SK-N-MC (cell line): ENCODE measurements around the gene POR.

Experiments
- EZH2 ChIP-seq: fragments of 200-600 bp; sonication (generic); IDR thresholded peaks from one replicate; pipeline ENCODE4 v1.6.1; 2017; ENCODE audit warnings: antibody characterized with exemption
- POLR2AphosphoS5 ChIP-seq: IDR thresholded peaks from 2 replicates; pipeline ENCODE4 v1.6.1; 2012; ENCODE audit warnings: mild to moderate bottlenecking, low read depth, low read length, borderline replicate concordance

DNA sequence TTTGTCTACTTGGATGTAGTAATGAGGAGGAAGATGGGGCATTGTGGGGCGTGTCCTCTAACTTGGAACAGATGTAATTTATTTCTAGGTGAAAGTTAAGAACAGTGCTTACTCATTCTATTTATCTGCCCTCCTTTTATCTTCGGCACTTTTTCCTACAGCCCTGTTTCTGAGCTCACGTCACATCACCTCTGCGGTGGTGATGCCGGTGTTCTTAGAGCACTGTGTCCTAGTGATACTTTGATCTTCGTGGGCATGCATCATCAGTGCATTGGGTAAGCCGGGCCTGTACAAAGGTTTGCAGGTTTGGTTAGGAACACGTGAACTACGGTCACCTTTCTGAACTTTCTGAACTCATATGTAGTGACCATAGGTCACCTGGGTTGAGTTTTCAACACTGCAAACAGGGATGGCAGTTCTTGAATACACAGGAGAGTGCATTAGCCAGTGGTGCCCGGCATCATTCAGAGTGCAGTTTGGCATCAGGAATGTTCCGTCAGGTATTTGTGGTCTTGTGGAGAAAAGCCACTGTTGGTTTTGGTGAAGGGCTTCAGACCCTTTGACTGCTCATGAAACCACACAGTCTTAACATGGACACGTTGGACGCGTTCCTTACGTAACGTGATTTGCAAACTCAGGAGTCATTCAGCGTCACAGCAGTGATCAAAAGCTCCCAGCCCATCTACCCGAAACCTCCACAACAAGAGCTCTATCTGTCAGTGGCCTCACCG, 5.6 kb downstream of the POR start:
- TF ChIP-seq EZH2 (no peak), POLR2AphosphoS5 (no peak)
